ENCODE results near the gene ADAM12.
A peak's percentile ranks its signal among the peaks of the same experiment; 100 is the strongest.

ADAM12 gene

GRCh38 chr10:126126023-126126422 is 262.3 kb downstream of the ADAM12 start:
- ChIA-PET POLR2A (no interaction called here), CTCF (no interaction called here)
- Histone ChIP-seq H3K9me3 (ENCODE audit: control insufficient read depth, insufficient read depth, low read depth, low read length) (no peaks in the 10 kb centered on the region), H3K4me3 (ENCODE audit: low read depth, low read length) (no peak overlapping the region), H3K27ac (ENCODE audit: extremely low read depth, low read depth, low read length) (no peak overlapping the region), H3K36me3 (ENCODE audit: control insufficient read depth in 2 of 2, insufficient read depth in 1 of 2, low read length in 2 of 2) (no peaks in the 10 kb centered on the region), H3K4me1 (ENCODE audit: control insufficient read depth, insufficient read depth, low read length) (no peaks in the 10 kb centered on the region)
- TF ChIP-seq GLI4 (tag by site-specific recombination; IDR thresholded peaks at IDR 0.05) (peak; percentile 96), ZBTB26 (tag by site-specific recombination; optimal IDR thresholded peaks at IDR 0.05) (no peak), ZNF366 (tag by site-specific recombination; conservative IDR thresholded peaks at IDR 0.05) (no peak), ZNF600 (tag by site-specific recombination; IDR thresholded peaks at IDR 0.05) (no peak), ZNF585B (tag by site-specific recombination; IDR thresholded peaks at IDR 0.05) (no peak), ZNF311 (tag by site-specific recombination; IDR thresholded peaks at IDR 0.05; ENCODE audit: borderline replicate concordance) (no peak)

DNA sequence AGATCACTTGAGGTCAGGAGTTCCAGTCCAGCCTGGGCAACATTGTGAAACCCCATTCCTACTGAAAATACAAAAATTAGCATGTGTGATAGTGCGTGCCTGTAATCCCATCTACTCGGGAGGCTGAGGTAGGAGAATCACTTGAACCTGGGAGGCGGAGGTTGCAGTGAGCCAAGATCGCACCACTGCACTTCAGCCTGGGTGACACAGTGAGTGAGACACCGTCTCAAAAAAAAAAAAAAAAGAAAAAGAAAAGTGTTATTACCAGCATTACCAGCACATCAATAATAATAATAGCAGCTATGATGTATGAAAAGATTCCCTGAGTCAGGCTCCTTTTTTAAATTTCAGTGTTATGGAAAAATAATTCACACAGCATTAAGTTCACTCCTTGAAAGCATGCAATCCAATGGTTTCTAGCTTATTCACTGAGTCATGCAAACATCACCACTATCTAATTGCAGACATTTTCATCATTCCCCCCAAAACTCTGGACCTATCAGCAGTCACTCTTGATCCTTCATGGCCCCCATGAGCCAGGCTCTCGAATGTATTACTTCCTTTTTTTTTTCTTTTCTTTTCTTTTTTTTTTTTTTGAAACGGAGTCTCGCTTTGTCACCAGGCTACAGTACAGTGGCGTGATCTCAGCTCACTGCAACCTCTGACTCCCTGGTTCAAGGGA is 263.5 kb downstream of the ADAM12 start:
- ChIA-PET CTCF (interaction anchor here (0.7 to 1.0 kb wide), 2 partner anchors 9 to 142 kb away, joined by 3 read pairs; no protein-coding TSS in a partner anchor), POLR2A (no interaction called here)
- H3K36me3 ChIP-seq (ENCODE audit: control insufficient read depth in 2 of 2, insufficient read depth in 1 of 2, low read length in 2 of 2) = no peaks in the 10 kb centered on the region
- H3K4me3 ChIP-seq (ENCODE audit: low read depth, low read length) = no peak overlapping the region
- H3K9me3 ChIP-seq (ENCODE audit: control insufficient read depth, insufficient read depth, low read depth, low read length) = no peaks in the 10 kb centered on the region
- no peak for TF ChIP-seq ZNF654 (tag by site-specific recombination; IDR thresholded peaks at IDR 0.05; ENCODE audit: low read depth)
- TF ChIP-seq PRDM1 (tag by site-specific recombination; IDR thresholded peaks at IDR 0.05) = no peak
- no peak for TF ChIP-seq ZBTB11 (tag by site-specific recombination; conservative IDR thresholded peaks at IDR 0.05; ENCODE audit: low read depth)
- H3K4me1 ChIP-seq (ENCODE audit: control insufficient read depth, insufficient read depth, low read length) = no peaks in the 10 kb centered on the region
- H3K27ac ChIP-seq (ENCODE audit: extremely low read depth, low read depth, low read length) = no peak overlapping the region

DNA sequence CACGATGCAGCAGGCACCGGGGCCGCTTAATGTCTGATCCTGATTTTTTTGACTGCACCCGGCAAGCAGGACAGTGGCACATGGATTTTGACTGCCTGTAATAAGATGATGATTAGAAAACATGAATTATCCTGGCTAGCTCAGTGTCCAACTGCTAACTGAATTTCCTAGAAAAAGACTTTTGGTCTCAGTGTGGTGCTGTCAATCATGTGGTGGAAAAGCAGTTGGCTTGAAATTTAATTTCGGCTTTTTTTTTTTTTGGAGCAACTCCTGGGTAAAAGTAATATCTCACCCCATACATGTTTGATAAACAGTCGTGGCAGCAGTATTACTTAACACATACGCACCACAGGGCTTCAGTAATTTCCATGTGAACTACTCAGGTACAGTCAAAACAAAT is 264.2 kb downstream of the ADAM12 start:
- Histone ChIP-seq H3K4me3 (ENCODE audit: low read depth, low read length) (no peak overlapping the region), H3K9me3 (ENCODE audit: control insufficient read depth, insufficient read depth, low read depth, low read length) (no peaks in the 10 kb centered on the region), H3K27ac (ENCODE audit: extremely low read depth, low read depth, low read length) (no peak overlapping the region), H3K4me1 (ENCODE audit: control insufficient read depth, insufficient read depth, low read length) (no peaks in the 10 kb centered on the region), H3K36me3 (ENCODE audit: control insufficient read depth in 2 of 2, insufficient read depth in 1 of 2, low read length in 2 of 2) (no peaks in the 10 kb centered on the region)
- CTCF ChIA-PET = no interaction called here
- TF ChIP-seq ZBTB21 (tag by site-specific recombination; IDR thresholded peaks at IDR 0.05) = no peak
- no peak for TF ChIP-seq ZSCAN16 (tag by site-specific recombination; IDR thresholded peaks at IDR 0.05)
- TF ChIP-seq ZNF335 (tag by site-specific recombination; conservative IDR thresholded peaks at IDR 0.05) = no peak
- no peak for TF ChIP-seq ZNF654 (tag by site-specific recombination; IDR thresholded peaks at IDR 0.05; ENCODE audit: low read depth)
- TF ChIP-seq, protein P1, sequence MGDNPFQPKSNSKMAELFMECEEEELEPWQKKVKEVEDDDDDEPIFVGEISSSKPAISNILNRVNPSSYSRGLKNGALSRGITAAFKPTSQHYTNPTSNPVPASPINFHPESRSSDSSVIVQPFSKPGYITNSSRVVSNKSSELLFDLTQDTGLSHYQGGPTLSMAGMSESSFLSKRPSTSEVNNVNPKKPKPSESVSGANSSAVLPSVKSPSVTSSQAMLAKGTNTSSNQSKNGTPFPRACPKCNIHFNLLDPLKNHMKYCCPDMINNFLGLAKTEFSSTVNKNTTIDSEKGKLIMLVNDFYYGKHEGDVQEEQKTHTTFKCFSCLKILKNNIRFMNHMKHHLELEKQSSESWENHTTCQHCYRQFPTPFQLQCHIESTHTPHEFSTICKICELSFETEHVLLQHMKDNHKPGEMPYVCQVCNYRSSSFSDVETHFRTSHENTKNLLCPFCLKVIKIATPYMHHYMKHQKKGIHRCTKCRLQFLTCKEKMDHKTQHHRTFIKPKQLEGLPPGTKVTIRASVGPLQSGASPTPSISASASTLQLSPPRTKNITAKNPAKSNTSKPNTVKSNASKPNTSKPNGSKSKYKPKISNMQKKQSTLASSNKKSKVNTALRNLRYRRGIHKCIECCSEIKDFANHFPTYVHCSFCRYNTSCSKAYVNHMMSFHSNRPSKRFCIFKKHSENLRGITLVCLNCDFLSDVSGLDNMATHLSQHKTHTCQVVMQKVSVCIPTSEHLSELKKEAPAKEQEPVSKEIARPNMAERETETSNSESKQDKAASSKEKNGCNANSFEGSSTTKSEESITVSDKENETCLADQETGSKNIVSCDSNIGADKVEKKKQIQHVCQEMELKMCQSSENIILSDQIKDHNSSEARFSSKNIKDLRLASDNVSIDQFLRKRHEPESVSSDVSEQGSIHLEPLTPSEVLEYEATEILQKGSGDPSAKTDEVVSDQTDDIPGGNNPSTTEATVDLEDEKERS (tag by site-specific recombination; IDR thresholded peaks at IDR 0.05) = no peak
- TF ChIP-seq SP7 (tag by site-specific recombination; IDR thresholded peaks at IDR 0.05) = no peak
- POLR2A ChIA-PET = no interaction called here
